Measurements from ENCODE around the gene ZC3H6. TPM values are rescaled to one million over a fixed set of nuclear protein-coding genes. Genes with fewer than 3 reads are reported as not detected.

ZC3H6 gene
- total and polyA plus RNA-seq, 2 of the 4 experiments (the other 2 are of a cell fraction): 0.55 to 2.0 TPM

GRCh38 chr2:112275887-112276773 lies 733 bp downstream of the ZC3H6 start (continued):
- TF ChIP-seq MXI1 (IDR thresholded peaks at IDR 0.05; ENCODE audit: borderline replicate concordance, low read depth, low read length) (0 out of 2 replicates have a peak, but pooled peaks have one; percentile 72), NFE2L2 (IDR thresholded peaks at IDR 0.05; ENCODE audit: low read depth, low read length) (no peak), RFX5 (IDR thresholded peaks at IDR 0.05; ENCODE audit: low read depth, low read length) (no peak)

GRCh38 chr2:112276954-112277353 lies 1.6 kb downstream of the ZC3H6 start:
- H2BK15ac ChIP-seq (ENCODE audit: low read depth, low read length): no peak overlapping the region
- DNase-seq: no peak
- no peaks in the 10 kb centered on the region for H3K36me3 ChIP-seq (ENCODE audit: control insufficient read depth, insufficient read depth, low read length)
- H3K27ac ChIP-seq (ENCODE audit: insufficient read depth, low read length): no peak overlapping the region
- in situ Hi-C loops (cut with MboI; ENCODE audit: low sequenced_read_pairs): no loop called here
- ChIA-PET POLR2A (ENCODE audit: unreplicated experiment) (no interaction called here), CTCF (interaction anchor here (0.6 kb wide), 1 partner anchor 268 kb away, joined by 3 read pairs; no protein-coding TSS in a partner anchor)
- no peak overlapping the region for H2AFZ ChIP-seq (replicated peaks; ENCODE audit: low read length, poor library complexity)
- no peak overlapping the region for H3K14ac ChIP-seq (replicated peaks; ENCODE audit: low read depth, low read length)
- no peak overlapping the region for H2AK5ac ChIP-seq (ENCODE audit: low read depth, low read length)
- no peak overlapping the region for H2BK20ac ChIP-seq (ENCODE audit: low read depth, low read length)
- no peak for TF ChIP-seq MXI1 (IDR thresholded peaks at IDR 0.05; ENCODE audit: borderline replicate concordance, low read depth, low read length)
- TF ChIP-seq CEBPB (IDR thresholded peaks at IDR 0.05; ENCODE audit: low read depth, low read length): no peak
- no peak for TF ChIP-seq CHD1 (IDR thresholded peaks at IDR 0.05; ENCODE audit: low read depth, low read length)
- TF ChIP-seq CTCF (conservative IDR thresholded peaks at IDR 0.05; ENCODE audit: low read depth, low read length): no peak
- no peak for TF ChIP-seq RAD21 (IDR thresholded peaks at IDR 0.05; ENCODE audit: low read length)
- BruUV-seq (replicated peaks): no TSS peak
- H3K9me1 ChIP-seq (ENCODE audit: insufficient read depth, low read length): no peaks in the 10 kb centered on the region
- no peaks in the 10 kb centered on the region for H3K4me1 ChIP-seq (ENCODE audit: control insufficient read depth, insufficient read depth, low read length)
- H4K5ac ChIP-seq (ENCODE audit: low read depth, low read length): no peak overlapping the region
- 80% methylated on average over 1 of the region's 5 CpGs; no CpG with 5 or more reads in 1 of the 2 experiments for WGBS, 2 experiments (ENCODE audit: extremely low coverage in 2 of 2, insufficient read length in 1 of 2)
- H3K4me3 ChIP-seq (ENCODE audit: insufficient read depth, low read depth, low read length): no peak overlapping the region
- no peak overlapping the region for H3K4me2 ChIP-seq (ENCODE audit: low read depth, low read length)
- no peaks in the 10 kb centered on the region for H3K9me3 ChIP-seq (ENCODE audit: control insufficient read depth, insufficient read depth, low read length)
- H3K27me3 ChIP-seq (ENCODE audit: control insufficient read depth, insufficient read depth, low read length): no peaks in the 10 kb centered on the region
- dilution Hi-C loops (cut with HindIII; ENCODE audit: low sequenced_read_pairs, unreplicated experiment): no loop called here
- no peak overlapping the region for H3K18ac ChIP-seq (ENCODE audit: low read depth, low read length)
- no peaks in the 10 kb centered on the region for H4K20me1 ChIP-seq (ENCODE audit: insufficient read depth, low read length)
- intact Hi-C loops (cut with micrococcal nuclease): loop anchor here (5.0 kb wide), 2 partner anchors 65 to 220 kb away; partner anchors contain the start of gene TMEM87B
- no peak overlapping the region for H2AK9ac ChIP-seq (replicated peaks; ENCODE audit: low read depth, low read length, poor library complexity)
- H3K23ac ChIP-seq (ENCODE audit: low read depth, low read length): no peak overlapping the region
- H3K4ac ChIP-seq (ENCODE audit: low read depth, low read length): no peak overlapping the region
- no peak overlapping the region for H2BK5ac ChIP-seq (ENCODE audit: low read depth, low read length, poor library complexity, severe bottlenecking)
- H3K79me1 ChIP-seq (ENCODE audit: low read depth in 1 of 2, low read length in 2 of 2): no peaks in the 10 kb centered on the region; a peak in 1 of 4 replicates
- no peak overlapping the region for H4K8ac ChIP-seq (ENCODE audit: low read depth in 2 of 2, low read length in 2 of 2)
- ATAC-seq (ENCODE audit: low read depth): no peak
- H4K91ac ChIP-seq (ENCODE audit: insufficient read depth, low read depth, low read length): no peak overlapping the region
- no peak overlapping the region for H2BK120ac ChIP-seq (ENCODE audit: low read depth, low read length)
- H3K56ac ChIP-seq (ENCODE audit: extremely low read depth, insufficient read depth, low read length): no peak overlapping the region
- no peak overlapping the region for H3K9ac ChIP-seq (ENCODE audit: low read depth, low read length)

Measured in IMR-90 (cell line).